SK-N-MC (cell line): ENCODE data around the gene LY86.

Experiments
- EZH2 ChIP-seq: fragments of 200-600 bp; sonication (generic); IDR thresholded peaks from one replicate; pipeline ENCODE4 v1.6.1; 2017; ENCODE audit warnings: antibody characterized with exemption
- POLR2AphosphoS5 ChIP-seq: IDR thresholded peaks from 2 replicates; pipeline ENCODE4 v1.6.1; 2012; ENCODE audit warnings: mild to moderate bottlenecking, low read depth, low read length, borderline replicate concordance

DNA sequence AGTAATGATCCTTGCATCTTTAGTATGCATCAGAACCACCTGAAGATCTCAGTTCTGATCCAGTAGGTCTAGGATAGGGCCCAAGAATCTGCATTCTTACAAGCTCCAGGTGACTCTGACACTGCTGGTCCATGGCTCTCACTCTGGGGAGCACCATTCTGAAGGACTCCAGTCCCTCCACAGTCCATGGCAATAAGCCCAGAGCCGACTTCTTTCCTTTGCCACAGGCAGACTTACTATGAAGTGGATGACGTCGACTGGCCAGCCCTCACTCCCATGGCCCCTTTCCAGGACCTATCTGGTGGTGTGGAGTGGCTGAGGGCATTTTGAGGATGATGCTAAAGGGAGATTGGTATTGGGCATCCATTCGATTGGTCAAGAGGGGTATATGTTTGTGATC, 21.8 kb upstream of the LY86 start:
- TF ChIP-seq POLR2AphosphoS5 (no peak), EZH2 (no peak)
